ENCODE data around the gene ACP4. TPM values are rescaled to one million over a fixed set of nuclear protein-coding genes. Genes with fewer than 3 reads are reported as not detected.

Gene ACP4
- polyA plus RNA-seq, 1 experiment = not detected

- CTCF ChIA-PET = no interaction called here
- Histone ChIP-seq H3K27me3 (ENCODE audit: control insufficient read depth, insufficient read depth, low read length) (peaks cover 6% of the 10 kb centered on the region), H3K9me3 (ENCODE audit: control insufficient read depth, insufficient read depth, low read length) (no peaks in the 10 kb centered on the region), H3K4me3 (ENCODE audit: low read depth, low read length) (no peak overlapping the region), H3K27ac (ENCODE audit: low read depth, low read length) (no peak overlapping the region)
- POLR2A ChIA-PET = no interaction called here
- no peak for TF ChIP-seq CTCF (IDR thresholded peaks at IDR 0.05; ENCODE audit: low read depth, low read length)
- DNase-seq (ENCODE audit: low read depth, low spot score) = no peak
Observed at GRCh38 chr19:50832666-50833065, 42.5 kb downstream of the ACP4 start.

DNA sequence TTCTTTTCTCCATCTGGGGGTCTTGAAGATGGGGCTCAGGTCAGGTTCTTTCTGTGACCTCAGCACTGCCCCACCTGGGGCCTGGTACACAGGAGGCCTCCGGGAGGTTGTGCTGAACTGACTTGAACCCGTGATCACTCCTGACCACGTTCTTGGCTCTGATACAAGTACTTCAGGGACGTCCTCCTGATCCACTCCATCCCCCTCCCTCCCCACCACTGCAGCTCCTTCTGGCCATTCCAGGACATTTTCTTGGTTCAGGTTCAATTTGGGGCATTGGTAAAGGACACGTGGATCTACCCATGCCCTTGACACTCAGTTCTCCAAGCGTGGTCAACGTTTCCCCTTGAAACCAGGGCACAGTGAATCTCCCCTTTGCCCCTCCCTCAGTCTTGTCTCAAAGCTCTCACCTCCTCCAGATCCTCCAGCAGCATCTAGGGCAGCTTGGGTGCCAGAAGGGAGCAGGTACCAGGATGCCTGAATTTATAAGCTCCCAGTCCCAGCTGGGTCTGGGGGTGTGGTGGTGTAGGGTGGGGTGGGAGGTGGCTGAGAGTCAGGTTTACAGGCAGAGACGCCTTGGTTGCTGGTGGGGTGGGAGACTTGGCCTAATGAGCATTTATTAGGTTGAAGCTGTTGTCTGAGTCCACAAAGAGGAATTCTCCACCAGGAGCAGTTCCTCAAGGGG lies 43.0 kb downstream of the ACP4 start, which contains the start of gene KLK15:
Gene KLK15, minus strand, starts transcription at position 458 of the 685 bp plus-strand sequence. CDS start 2,082 bp downstream, outside the sequence.
- no peak for DNase-seq (ENCODE audit: low read depth, low spot score)
- POLR2A ChIA-PET = no interaction called here
- no peak for TF ChIP-seq CTCF (IDR thresholded peaks at IDR 0.05; ENCODE audit: low read depth, low read length)
- no peaks in the 10 kb centered on the region for H3K9me3 ChIP-seq (ENCODE audit: control insufficient read depth, insufficient read depth, low read length)
- H3K27ac ChIP-seq (ENCODE audit: low read depth, low read length) = no peak within 1 kb of the TSS
- H3K27me3 ChIP-seq (ENCODE audit: control insufficient read depth, insufficient read depth, low read length) = peaks cover 6% of the 10 kb centered on the region
- CTCF ChIA-PET = no interaction called here
- H3K4me3 ChIP-seq (ENCODE audit: low read depth, low read length) = no peak within 1 kb of the TSS

- H3K9me3 ChIP-seq (ENCODE audit: control insufficient read depth, insufficient read depth, low read length) = no peaks in the 10 kb centered on the region
- H3K27me3 ChIP-seq (ENCODE audit: control insufficient read depth, insufficient read depth, low read length) = peaks cover 6% of the 10 kb centered on the region
- DNase-seq (ENCODE audit: low read depth, low spot score) = no peak
- ChIA-PET CTCF (no interaction called here), POLR2A (no interaction called here)
- no peak for TF ChIP-seq CTCF (IDR thresholded peaks at IDR 0.05; ENCODE audit: low read depth, low read length)
- no peak overlapping the region for H3K4me3 ChIP-seq (ENCODE audit: low read depth, low read length)
- no peak overlapping the region for H3K27ac ChIP-seq (ENCODE audit: low read depth, low read length)
Observed at GRCh38 chr19:50833802-50834167, 43.6 kb downstream of the ACP4 start.

- no peak for TF ChIP-seq CTCF (IDR thresholded peaks at IDR 0.05; ENCODE audit: low read depth, low read length)
- Histone ChIP-seq H3K27ac (ENCODE audit: low read depth, low read length) (no peak overlapping the region), H3K27me3 (ENCODE audit: control insufficient read depth, insufficient read depth, low read length) (peaks cover 6% of the 10 kb centered on the region), H3K4me3 (ENCODE audit: low read depth, low read length) (peak overlapping the region; percentile 73), H3K9me3 (ENCODE audit: control insufficient read depth, insufficient read depth, low read length) (no peaks in the 10 kb centered on the region)
- CTCF ChIA-PET = no interaction called here
- no peak for DNase-seq (ENCODE audit: low read depth, low spot score)
- POLR2A ChIA-PET = no interaction called here
Observed at GRCh38 chr19:50835103-50835784, 45.0 kb downstream of the ACP4 start.

GRCh38 chr19:50835785-50836542 lies 45.7 kb downstream of the ACP4 start:
- peaks cover 4% of the 10 kb centered on the region for H3K27me3 ChIP-seq (ENCODE audit: control insufficient read depth, insufficient read depth, low read length)
- ChIA-PET POLR2A (no interaction called here), CTCF (no interaction called here)
- H3K27ac ChIP-seq (ENCODE audit: low read depth, low read length) = no peak overlapping the region
- no peaks in the 10 kb centered on the region for H3K9me3 ChIP-seq (ENCODE audit: control insufficient read depth, insufficient read depth, low read length)
- TF ChIP-seq CTCF (IDR thresholded peaks at IDR 0.05; ENCODE audit: low read depth, low read length) = no peak
- peak overlapping the region; percentile 73 for H3K4me3 ChIP-seq (ENCODE audit: low read depth, low read length)
- DNase-seq (ENCODE audit: low read depth, low spot score) = peak; percentile 4

Data from AG04450 (cell line).